ENCODE measurements around the gene CAV2.

DNA sequence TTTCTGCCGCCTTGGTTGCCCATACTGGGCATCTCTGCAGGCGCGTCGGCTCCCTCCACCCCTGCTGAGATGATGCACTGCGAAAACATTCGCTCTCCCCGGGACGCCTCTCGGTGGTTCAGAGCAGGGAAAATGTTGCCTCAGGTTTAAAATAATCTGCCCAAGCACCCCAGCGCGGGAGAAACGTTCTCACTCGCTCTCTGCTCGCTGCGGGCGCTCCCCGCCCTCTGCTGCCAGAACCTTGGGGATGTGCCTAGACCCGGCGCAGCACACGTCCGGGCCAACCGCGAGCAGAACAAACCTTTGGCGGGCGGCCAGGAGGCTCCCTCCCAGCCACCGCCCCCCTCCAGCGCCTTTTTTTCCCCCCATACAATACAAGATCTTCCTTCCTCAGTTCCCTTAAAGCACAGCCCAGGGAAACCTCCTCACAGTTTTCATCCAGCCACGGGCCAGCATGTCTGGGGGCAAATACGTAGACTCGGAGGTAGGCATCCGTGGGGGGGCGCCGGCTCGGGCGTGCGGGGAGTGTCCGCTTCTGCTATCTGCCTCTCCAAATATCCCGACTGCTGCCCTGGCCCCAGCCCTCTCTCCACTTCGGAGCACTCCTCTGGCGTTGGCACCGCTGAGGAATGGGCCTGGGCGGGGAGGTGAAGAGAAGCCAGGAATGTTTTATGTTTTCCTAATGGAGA is 25.2 kb downstream of the CAV2 start, which contains the start of gene CAV1:
- TF ChIP-seq POLR2AphosphoS5 (IDR thresholded peaks at IDR 0.05) (peak; percentile 82 to 94 (median 88)), POLR2A (IDR thresholded peaks at IDR 0.05) (peak in 1 of 3 donors; percentile 73)
- TF ChIP-seq, protein P1, sequence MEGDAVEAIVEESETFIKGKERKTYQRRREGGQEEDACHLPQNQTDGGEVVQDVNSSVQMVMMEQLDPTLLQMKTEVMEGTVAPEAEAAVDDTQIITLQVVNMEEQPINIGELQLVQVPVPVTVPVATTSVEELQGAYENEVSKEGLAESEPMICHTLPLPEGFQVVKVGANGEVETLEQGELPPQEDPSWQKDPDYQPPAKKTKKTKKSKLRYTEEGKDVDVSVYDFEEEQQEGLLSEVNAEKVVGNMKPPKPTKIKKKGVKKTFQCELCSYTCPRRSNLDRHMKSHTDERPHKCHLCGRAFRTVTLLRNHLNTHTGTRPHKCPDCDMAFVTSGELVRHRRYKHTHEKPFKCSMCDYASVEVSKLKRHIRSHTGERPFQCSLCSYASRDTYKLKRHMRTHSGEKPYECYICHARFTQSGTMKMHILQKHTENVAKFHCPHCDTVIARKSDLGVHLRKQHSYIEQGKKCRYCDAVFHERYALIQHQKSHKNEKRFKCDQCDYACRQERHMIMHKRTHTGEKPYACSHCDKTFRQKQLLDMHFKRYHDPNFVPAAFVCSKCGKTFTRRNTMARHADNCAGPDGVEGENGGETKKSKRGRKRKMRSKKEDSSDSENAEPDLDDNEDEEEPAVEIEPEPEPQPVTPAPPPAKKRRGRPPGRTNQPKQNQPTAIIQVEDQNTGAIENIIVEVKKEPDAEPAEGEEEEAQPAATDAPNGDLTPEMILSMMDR (IDR thresholded peaks at IDR 0.05 in 8 of 11, conservative IDR thresholded peaks at IDR 0.05 in 3 of 11), result peak in 5 of 11 experiments; percentile 8 to 34 (median 14)

All from spleen (tissue), 7 donors.